Stimulated activated CD4-positive, alpha-beta T cell treated with anti-CD3 and anti-CD28 coated beads, Interleukin-1b, Interleukin-23, amount 100 ng/mL, for 48 hours (primary cell): ENCODE results near the gene CCDC175.

Experiments
- DNase-seq: peaks from one replicate; pipeline ENCODE4 v3.0.0-alpha.2; 2020

Gene CCDC175

DNA sequence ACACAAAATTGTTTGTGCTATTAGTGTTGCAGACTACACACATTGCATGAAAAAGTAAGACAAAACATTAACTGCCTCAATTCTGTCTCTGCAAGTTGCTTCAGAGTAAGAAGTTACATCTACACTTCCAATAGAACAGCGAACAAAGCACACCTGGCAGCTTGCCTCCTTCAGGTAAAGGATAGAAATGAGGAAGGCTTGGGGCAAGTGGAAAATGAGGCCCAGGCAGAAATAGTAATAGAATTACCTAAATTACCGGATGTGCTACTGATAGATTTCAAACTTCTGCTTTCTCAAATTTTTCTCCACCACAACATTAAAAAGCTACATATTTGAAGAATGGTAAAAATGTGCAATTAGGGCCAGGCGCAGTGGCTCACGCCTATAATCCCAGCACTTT, 37.7 kb downstream of the CCDC175 start:
- DNase-seq: no peak

DNA sequence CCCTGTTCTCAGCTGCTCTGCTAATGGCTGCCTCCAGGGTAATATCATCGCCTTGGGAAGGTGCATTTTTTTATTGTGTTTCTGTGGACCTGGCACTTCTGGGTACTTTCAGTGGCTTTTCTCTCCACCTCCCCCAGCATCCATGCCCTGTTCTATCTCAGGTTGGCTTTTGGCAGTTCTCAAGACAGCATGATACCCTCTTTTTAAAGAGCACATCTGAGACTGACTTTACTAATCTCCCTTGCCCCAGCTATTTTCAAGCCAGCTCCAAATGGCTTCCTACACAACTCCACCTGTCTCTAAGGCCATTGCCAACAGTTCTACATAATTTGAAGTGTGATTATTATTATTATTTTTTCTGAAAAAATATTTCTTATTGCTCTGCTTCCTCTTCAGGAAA, 39.1 kb downstream of the CCDC175 start:
- no peak for DNase-seq

DNA sequence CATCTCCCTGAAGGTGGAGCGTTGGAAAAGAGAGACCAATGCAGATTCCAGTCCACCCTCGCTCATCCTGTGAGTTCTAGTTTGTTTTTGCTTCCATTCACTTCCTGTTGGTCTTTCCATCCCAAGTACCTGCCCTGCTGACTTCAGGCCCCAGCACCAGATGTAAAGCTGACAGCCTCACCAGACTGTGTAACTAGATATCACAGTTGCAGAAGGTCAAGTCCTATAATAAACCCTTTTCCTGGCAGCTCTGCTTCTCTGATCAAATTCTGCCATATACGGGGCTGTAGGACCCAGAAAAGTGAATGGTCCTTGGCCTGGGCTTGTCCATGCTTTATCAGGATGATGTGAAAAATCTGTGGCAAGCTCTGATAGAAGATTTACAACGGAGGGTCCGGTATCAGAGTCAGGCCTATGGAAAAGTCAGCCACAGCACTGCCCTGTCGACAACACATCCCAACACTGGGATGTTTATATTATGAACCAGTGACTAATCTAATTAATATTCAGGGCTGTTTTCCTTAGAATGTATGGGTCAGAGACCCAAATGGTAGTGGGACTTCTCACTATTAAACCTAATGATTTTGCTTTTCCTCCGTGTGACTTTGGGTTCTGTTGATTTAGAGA, 42.1 kb downstream of the CCDC175 start:
- no peak for DNase-seq

DNA sequence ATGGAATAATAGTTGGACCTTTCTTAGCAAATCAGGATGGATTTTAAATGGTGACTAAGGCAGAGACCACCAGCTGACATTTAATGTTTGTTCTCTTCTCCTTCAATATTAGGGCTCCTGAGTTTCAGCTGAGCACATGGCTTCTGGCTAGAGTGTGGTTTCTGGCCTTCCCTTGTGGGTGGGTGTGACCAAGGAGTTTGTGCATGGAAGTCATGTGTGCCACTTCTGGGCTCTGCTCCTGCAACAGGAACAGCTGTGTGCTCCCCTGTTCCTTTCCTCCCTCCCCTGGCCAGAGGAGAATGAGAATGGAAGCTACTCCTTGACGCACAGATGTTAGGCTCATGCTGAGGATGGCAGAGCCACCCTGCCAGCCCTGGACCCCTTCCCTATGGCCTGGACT, 44.2 kb downstream of the CCDC175 start:
- DNase-seq: no peak

DNA sequence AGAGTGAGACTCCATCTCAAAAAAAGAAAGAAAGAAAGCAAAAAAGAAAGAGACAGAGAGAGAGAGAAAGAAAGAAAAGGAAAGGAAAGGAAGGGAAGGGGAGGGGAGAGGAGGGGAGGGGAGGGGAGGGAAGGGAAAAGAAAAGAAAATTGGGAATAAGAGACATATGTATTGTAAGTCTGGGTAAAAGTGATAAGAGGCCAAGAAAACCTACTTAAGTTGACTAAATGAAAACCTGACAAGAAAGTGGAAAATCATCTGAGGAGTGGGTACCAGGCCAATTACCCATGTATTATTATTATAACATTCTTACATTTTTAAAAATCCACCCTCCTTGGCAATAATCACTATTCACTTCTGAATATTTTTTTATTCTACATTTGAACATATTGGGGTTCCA, 46.3 kb downstream of the CCDC175 start:
- no peak for DNase-seq

DNA sequence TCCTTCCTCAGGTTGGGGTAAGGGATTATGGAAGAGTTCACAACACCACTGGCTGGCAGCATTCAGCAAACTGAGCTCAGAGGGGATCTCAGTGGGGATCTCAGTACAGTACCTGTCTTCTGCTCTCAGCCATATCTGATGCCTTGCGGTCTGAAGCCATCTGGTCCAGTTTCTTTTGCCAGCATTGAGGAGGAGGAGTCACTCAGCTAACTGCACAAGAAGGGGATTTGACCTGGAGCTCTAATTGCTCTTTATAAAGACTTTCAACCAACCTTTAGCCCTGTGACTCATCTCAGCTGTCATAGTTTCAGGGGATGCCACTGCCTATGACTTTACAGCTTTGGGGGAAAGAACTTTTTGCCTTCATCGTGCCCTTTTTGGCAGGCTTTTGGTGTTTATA, 47.4 kb downstream of the CCDC175 start:
- DNase-seq: no peak

DNA sequence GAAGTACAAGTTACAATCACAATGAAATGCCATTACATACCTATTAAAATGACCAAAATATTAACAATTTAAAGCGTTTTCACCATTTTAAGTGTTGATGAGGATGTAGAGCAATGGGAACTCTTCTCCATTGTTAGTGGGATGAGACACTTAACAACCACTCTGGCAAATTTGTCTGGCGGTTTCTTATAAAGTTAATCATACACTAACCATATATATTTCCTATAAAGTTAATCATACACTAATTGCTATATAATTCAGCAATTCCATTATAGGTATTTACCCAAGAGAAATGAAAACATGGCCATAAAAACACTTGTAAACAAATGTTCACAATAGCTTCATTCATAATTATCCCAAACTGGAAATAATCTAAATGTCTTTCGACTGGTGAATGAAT, 56.4 kb downstream of the CCDC175 start:
- no peak for DNase-seq

DNA sequence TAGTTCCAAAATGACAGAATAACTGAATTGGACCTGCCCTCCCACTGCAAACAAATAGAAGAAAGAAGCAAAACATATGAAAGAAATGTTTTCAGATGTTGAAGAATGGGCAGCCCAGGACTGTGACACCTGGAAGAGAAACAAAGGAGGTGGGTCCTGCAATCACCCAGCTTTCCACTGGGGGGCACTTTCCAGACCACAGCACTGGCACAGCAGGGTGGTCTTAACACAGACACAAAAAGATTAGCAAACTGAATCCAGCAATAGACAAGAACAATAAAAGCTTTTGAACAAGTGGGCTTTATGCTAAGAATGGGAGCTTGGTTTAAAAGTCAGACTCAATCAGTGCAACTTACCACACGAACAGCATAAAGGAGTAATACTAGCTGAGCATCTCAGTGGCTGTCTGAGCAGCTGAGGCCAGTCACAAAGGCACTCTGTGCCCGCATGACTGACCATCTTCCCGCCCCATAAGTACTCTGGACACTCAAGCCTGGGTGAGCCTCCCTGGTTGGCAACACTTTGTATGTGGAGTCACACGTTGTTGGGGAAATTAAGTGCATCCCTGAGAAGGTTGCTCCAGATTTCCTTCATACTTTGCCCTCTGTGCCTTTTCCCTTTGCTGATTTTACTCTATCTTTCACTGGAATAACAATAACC, 64.6 kb downstream of the CCDC175 start:
- DNase-seq: no peak

DNA sequence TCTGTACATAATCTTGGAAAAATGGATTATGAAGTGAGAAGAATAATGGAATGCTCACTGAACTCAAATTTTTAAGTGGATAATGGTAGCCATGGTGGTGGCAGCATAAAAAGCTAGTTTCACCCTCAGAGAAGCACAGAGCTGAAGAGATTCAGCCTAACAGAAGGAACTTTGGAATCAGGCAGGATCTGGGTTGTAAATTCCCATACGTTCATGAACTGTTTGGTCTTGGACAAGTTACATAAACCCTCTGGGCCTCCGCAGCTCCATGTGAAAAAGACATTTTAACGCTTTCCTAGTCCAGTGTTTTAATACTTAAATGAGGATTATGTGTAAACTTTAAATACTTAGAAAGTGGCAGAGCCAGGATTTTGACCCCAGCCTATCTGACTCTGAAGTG, 65.6 kb downstream of the CCDC175 start:
- DNase-seq: no peak

DNA sequence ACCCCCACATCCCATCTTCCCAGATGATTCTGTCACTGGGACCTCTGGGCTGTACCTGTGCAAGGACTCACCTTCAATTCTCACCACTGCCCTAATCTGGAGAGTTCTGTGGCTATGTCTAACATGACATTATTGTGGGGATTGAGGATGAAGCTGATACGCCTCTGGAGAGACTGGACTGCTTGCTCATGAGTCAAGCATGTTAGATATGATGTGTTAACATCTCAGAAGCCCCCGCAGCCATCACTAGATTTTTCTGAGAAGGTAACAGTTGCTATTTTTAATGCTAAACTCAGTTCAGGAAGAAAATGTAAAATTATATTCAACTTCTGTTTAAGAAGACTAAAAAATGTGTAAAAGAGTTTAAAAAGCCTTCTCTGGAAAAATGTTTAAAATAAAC, 66.6 kb downstream of the CCDC175 start:
- no peak for DNase-seq

DNA sequence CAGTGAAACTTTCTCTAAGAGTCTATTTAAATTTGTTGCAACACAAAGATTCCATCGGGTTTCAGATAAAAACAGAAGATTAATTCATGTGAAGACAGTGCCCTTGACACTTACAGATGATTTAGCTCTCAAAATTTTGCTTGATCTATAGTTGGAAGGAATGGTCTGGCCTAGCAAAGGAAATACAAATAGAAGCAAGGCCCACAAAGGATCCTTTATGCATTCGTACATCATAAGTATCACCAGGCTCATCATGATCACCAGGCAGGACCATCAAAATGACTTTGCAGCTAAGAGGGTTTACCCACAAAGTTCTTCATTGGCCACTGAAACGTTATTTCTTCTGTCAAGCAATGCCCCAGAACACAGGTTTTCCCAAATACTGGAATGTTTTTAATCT, 67.5 kb downstream of the CCDC175 start:
- no peak for DNase-seq

DNA sequence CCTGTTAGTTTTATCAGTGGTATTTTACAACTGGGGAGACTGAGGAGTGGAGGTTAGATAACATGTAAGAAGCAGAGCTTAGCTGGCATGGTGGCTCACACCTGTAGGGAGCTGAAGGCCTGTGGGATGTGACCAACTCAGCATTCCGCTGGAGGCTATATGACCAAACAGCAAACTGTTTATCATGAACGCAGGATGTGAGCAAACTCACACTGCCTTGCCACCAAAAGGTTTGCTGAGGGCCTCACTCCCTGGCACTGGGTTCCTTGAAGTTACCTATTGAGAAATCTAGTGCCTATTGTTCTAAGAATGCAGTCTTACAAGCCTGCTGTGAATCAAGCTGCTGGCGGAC, 68.9 kb downstream of the CCDC175 start:
- DNase-seq: no peak

DNA sequence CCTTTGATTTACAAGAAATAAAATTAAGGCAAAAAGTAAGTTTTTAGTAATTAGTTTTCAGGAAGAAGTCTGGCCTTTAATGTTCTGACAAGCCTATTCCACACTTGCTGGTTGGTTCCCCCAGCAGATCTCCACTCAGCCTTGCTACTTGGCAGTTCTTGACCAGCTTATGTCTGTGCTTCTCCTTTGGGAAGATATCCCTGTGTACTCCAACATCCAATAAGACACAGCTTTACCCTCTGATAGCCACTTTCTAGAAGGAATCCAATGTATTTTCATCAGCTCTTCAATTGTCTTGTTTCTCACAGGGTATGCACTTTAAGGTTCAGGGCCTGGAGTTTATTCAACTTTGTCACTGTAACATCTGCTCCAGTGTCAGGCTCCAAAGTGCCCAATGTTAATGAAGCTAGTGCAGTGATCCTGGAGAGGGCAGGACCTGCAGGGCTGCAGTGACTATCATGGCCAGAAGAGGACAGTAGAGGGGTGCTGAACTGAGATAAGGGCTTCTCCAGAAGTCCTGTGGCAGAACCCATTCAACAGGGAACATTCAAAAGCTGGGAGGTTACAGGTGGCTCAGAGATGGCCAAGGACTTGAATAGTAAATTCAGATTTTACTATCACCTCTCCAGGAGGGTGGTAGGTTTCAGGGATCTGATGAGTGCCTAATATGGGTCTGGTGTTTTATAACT, 69.4 kb downstream of the CCDC175 start:
- DNase-seq: peak; percentile 44

DNA sequence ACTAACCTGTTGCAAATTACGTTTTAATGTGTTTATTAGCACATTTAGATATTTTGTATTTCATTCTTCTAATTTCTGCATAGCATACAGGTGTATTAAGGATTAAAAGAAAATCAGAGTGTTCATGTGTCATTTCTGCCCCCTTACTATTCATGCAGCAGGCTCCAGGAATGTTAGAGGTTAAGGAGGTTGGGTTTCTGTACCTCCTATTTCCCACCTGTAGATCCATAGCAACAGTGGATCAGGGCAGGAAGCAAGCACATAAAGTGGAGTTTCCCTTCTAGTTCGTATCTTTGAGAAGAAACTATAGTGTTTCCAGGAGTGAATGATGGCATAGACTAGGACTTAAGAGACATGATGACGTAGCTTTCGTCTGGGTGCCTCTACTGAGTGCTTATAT, 73.4 kb downstream of the CCDC175 start:
- DNase-seq: no peak

DNA sequence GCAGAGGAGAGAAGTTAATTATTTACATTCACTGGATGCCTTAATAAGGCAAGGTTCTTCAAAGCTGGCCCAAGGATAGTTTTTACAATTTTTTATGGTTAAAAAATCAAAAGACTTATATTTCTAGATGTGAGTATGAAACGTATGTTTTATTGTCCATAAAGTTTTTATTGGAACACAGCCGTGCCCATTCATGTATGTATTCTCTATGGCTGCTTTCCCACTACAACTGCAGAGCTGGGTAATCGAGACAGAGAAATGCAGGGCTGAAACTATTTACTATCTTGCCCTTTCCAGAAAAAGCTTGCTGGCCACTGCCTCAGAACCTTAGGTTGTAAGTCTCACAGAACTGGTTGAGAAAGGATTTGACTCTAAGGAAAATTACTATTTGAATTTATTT, 75.9 kb downstream of the CCDC175 start:
- DNase-seq: no peak

DNA sequence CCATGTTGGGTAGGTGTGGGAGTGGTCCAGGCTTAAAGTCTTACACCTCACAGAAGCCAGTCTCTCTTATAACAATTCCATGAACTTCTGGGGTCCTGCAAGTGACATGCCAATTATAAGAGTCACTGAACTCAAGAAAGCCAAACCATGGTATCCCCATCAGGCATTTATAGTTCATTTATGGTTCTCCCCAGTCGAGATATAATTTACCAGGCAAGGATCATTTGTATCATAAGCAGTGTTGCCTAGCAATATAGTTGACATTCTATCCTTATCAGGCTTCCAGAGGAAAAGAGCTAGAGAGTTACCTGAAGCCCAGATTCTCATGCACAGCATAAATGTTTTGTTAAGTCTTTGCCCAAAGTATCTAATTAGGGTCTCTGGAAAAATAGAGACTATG, 84.2 kb downstream of the CCDC175 start:
- no peak for DNase-seq

DNA sequence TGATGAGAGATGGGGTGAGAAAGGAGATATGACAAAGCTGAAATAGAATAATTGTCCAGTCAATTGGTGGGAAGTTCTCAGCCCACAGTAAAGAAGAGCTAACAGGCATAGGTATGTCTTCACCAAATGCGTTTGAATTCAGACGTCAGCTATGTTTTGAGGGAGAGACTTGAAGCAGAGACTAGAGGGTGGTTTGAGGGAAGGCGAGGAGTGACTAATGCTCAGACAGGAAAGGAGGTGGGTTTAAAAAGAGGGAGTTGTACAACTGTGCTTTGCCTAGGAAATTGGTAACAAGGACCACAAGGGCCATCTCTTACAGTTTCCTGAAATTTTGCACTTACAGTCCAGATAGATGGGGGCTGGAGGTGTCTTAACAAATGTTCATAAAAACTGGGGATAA, 85.9 kb downstream of the CCDC175 start:
- DNase-seq: no peak

DNA sequence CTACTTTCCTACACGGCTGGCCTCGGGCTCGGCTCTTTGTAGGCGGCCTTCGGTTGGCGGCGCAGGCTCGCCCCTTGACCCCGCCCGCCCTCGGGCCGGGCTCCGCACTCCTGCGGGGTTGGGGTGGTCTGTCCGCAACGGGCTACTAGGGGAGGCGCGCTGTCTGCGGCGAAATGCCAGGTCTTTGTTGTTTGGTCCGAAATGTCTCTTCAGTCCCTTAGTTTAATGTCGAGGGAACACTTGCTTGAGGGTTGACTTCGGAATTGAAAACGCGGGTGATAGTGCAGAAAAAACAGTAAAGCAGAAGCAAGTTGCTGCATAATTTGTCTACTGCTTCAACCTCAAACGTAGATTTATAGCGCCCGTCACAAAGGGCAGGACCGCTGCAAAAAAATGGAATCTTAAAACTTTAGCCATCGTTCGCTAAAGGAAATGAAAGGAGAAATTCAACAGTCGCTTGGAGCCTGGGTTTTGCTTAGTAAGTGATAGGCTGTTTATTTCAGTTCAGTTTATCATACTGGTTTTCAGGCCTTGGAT, 91.9 kb downstream of the CCDC175 start:
- no peak for DNase-seq

DNA sequence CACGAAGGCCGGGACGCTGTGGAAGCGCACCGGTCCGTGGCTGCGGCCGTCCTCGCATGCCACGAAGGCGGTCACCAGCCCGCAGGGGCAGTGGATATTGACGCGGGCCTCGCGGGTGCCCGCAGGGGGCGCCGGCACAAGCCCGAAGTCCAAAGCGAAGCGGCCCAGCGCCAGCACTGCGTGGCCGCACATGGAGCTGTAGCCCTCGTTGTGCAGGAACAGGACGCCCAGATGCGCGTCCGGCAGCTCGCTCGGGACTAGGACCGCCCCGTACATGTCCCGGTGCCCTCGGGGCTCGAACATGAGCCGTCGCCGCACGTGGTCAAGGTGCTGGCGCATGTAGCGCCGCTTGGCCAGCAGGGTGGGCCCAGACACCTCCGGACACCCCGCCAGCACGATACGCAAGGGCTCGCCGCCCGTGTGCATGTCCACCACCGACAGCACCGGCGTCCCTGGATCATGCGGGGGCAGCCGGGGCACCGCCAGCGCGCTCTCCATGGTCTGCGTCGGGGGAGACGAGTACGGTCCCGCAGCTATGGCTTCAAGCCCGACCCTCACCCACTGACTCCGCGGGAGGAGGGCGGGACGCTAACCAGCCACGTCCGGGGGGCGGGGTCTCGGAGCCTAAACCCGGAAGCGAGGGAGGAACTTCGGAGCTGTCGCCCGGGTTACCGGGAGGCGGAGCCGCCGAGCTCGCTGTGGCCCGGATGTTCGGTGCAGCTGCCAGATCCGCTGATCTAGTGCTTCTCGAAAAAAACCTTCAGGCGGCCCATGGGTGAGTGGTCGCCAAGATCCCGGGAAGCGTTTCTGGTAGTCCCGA, 92.6 kb downstream of the CCDC175 start, which contains the start of the genes JKAMP and L3HYPDH:
Gene JKAMP, plus strand, starts transcription at position 699 of the 820 bp plus-strand sequence. Its CDS starts 73 bp downstream, at position 772.
Gene L3HYPDH, minus strand, starts transcription at position 590 of the 820 bp plus-strand sequence. Its CDS starts 92 bp downstream, at position 498.
- DNase-seq: peak; percentile 97

DNA sequence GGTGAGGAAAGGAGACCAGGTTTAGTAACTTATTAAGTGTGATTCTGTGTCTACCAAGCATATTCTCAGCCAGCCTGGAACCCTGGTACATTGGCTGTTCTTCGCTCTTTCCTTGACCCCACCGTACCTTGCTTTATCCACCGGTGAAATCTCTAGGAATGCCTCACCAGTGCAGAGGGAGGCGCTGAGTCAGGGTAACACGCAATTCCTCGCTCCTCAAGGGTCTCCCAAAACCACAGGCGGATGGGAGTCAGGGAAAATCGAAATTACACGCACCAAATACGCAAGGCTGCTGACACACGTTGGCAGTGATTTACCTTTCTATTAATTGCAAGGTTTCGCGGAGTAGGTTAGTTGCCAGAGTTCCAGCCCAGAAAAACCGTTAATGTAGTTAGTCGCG, 93.2 kb downstream of the CCDC175 start:
- no peak for DNase-seq

DNA sequence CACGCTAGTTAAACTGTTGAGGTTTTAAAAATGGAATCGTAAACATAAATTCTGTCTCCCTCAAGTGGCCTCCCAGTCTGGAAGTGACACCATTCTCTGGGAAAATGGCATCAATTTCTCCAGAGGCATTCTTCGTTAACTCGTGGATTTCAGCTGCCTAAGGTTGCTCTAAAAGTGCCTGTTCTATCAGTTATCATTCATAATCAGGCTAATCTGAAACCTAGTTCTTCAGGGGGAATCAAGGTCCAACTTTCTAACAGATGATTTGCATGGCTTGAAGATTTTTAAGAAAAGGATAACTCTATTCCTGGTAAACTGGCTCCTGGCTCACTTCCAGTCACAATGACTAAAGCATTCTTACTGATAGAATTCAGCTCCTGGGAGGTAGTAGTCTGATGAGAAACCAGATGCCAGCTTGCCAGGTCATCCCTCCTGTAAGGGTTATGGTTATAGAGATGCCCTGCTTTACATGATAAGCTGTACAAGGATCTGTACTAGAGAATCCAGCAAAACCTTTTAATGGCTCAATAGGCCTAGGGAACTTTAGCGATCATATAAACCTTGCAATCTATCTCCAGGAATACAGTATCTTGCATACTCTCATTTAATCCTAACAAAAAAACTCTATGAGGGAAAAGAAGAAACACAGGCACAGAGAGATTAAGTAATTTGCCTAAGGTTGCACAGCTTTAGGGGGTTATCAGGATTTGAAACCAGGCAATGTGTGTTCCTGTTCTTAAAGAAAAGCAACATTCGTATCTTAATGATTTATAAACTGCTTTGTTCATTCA, 93.9 kb downstream of the CCDC175 start:
- no peak for DNase-seq

DNA sequence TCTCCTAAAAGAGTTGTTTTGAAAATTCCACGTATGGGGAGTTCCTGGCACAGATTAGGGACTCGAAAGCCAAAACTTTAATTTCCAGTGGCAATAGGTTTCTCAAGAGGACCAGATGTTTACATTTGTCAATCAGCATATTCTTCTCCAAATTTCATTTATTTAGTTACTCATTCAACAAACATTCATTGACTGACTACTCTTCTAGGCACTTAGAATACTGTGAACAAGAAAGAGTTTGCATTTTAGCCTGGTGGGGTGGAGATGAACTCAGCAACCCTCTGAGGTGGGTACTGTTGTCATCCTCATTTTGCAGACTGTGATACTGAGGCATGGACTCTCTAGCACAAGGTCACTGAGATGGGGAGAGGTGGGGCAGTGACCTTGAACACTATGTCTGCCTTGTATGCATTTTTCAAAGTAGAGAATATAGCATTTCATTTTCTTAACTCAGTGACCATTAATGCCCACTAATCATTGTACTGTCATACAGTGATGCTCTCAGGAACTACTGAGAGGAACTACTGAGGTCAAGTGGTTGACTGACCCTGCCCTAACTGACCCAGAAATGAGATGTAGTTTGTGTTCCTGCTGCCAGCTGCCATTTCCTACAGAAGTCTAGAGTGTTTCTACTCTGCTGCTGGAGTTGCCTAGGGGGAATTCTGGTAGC, 94.6 kb downstream of the CCDC175 start:
- no peak for DNase-seq
